ENCODE results near the gene ZBTB6. TPM values are rescaled to one million over a fixed set of nuclear protein-coding genes. Genes with fewer than 3 reads are reported as not detected.

Gene ZBTB6
- total and polyA plus RNA-seq, 2 donors (not counting 1 experiment from before 2014, with no cell fraction given): 8.5 to 16.3 TPM

DNA sequence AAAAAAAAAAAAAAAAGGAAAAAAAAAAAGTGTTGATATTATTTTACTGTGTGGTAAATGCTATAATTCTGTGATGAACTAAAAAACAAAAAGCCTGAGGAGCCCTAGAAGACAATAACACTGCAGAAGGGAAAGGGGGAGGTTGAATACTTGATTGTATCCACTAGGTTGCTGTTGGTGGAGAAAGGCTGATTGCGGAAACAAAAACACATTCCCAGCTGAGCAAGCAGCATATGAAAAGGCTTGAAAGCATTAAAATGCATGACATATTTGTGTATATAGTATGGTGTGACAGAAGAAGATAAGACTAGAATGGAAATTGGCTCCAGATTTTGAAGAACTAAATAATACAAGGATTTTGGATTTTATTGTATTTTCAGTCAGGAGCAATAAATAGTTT is 36.6 kb upstream of the ZBTB6 start:
- Histone ChIP-seq H3K9me3 (ENCODE audit: control insufficient read depth, insufficient read depth, low read depth, low read length) (no peaks in the 10 kb centered on the region), H3K36me3 (ENCODE audit: control insufficient read depth, insufficient read depth, low read length) (no peaks in the 10 kb centered on the region), H3K4me3 (replicated peaks in 1 of 4; ENCODE audit: control extremely low read depth in 1 of 4, insufficient read depth in 1 of 4, low read depth in 3 of 4, low read length in 4 of 4) (no peak overlapping the region), H2AFZ (ENCODE audit: low read length) (no peak overlapping the region), H3K27ac (ENCODE audit: insufficient read depth, low read length) (no peak overlapping the region), H4K20me1 (ENCODE audit: control insufficient read depth, extremely low read depth, insufficient read depth, low read length) (peaks cover 3% of the 10 kb centered on the region), H3K79me2 (ENCODE audit: control insufficient read depth, insufficient read depth, low read length) (peaks cover 60% of the 10 kb centered on the region), H3K27me3 (ENCODE audit: control insufficient read depth, insufficient read depth, low read length) (no peaks in the 10 kb centered on the region), H3K4me2 (ENCODE audit: extremely low read depth, insufficient read depth, low read length) (no peak overlapping the region), H3K4me1 (ENCODE audit: control insufficient read depth, extremely low read depth, insufficient read depth, low read length) (peaks cover 2% of the 10 kb centered on the region), H3K9ac (ENCODE audit: insufficient read depth, low read length) (no peak overlapping the region)
- DNase-seq (ENCODE audit: low read depth in 2 of 2): no peak
- TF ChIP-seq, protein P1, sequence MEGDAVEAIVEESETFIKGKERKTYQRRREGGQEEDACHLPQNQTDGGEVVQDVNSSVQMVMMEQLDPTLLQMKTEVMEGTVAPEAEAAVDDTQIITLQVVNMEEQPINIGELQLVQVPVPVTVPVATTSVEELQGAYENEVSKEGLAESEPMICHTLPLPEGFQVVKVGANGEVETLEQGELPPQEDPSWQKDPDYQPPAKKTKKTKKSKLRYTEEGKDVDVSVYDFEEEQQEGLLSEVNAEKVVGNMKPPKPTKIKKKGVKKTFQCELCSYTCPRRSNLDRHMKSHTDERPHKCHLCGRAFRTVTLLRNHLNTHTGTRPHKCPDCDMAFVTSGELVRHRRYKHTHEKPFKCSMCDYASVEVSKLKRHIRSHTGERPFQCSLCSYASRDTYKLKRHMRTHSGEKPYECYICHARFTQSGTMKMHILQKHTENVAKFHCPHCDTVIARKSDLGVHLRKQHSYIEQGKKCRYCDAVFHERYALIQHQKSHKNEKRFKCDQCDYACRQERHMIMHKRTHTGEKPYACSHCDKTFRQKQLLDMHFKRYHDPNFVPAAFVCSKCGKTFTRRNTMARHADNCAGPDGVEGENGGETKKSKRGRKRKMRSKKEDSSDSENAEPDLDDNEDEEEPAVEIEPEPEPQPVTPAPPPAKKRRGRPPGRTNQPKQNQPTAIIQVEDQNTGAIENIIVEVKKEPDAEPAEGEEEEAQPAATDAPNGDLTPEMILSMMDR (conservative IDR thresholded peaks at IDR 0.05 in 1 of 2, IDR thresholded peaks at IDR 0.05 in 1 of 2; ENCODE audit: low read depth in 1 of 2, low read length in 2 of 2): no peak
- TF ChIP-seq EZH2 (IDR thresholded peaks at IDR 0.05; ENCODE audit: low read length, missing control alignments): no peak

DNA sequence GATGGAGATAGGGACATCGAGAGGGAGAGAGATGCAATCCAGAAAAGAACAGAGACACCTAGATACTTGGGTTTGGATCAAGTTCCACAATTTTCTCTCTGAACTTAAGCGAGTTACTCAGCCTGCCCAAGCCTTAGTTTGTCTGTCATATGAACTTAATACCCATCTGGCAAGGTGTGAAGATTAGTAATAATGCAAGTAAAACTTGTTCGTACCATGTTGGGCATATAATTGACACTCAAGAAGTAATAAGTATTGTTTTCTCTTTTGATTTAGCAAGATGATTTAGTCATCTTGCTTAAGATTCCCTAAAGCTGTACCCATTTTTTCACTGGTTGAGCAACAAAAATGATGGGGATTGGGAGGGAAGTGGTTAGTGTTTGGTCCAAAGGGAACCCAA is 35.2 kb upstream of the ZBTB6 start:
- Histone ChIP-seq H2AFZ (ENCODE audit: low read length) (no peak overlapping the region), H3K4me1 (ENCODE audit: control insufficient read depth, extremely low read depth, insufficient read depth, low read length) (peaks cover 2% of the 10 kb centered on the region), H4K20me1 (ENCODE audit: control insufficient read depth, extremely low read depth, insufficient read depth, low read length) (peaks cover 3% of the 10 kb centered on the region), H3K4me3 (replicated peaks in 1 of 4; ENCODE audit: control extremely low read depth in 1 of 4, insufficient read depth in 1 of 4, low read depth in 3 of 4, low read length in 4 of 4) (no peak overlapping the region), H3K36me3 (ENCODE audit: control insufficient read depth, insufficient read depth, low read length) (no peaks in the 10 kb centered on the region), H3K9ac (ENCODE audit: insufficient read depth, low read length) (no peak overlapping the region), H3K27me3 (ENCODE audit: control insufficient read depth, insufficient read depth, low read length) (no peaks in the 10 kb centered on the region), H3K27ac (ENCODE audit: insufficient read depth, low read length) (no peak overlapping the region), H3K4me2 (ENCODE audit: extremely low read depth, insufficient read depth, low read length) (no peak overlapping the region), H3K79me2 (ENCODE audit: control insufficient read depth, insufficient read depth, low read length) (peaks cover 70% of the 10 kb centered on the region), H3K9me3 (ENCODE audit: control insufficient read depth, insufficient read depth, low read depth, low read length) (no peaks in the 10 kb centered on the region)
- TF ChIP-seq EZH2 (IDR thresholded peaks at IDR 0.05; ENCODE audit: low read length, missing control alignments): no peak
- TF ChIP-seq, protein P1 (conservative IDR thresholded peaks at IDR 0.05 in 1 of 2, IDR thresholded peaks at IDR 0.05 in 1 of 2; ENCODE audit: low read depth in 1 of 2, low read length in 2 of 2): no peak
- DNase-seq (ENCODE audit: low read depth in 2 of 2): no peak

DNA sequence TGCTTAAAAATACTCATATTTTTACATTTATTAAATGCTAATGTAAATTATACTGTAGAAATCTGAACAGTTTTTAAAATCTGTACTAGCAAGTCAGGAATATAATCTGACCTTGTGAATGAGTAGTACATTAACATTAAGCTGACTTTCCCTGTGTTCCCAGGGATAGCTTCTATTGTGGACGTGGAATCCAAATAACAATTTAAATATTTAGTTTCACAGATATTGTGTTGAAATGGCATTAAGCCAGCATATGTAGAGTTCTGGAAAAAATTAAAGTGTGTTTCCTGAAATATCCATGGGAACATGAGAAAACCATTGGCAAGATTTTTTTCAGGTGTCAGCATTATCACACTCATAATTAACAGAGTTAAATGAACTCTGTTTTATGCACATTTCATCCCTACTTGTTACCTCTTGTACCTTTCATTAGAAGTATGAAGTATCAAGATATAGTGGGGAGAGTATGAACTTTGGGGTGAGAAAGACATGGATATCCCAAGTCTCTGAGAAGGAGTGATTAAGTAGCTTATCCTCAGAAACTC is 33.4 kb upstream of the ZBTB6 start:
- no peak for DNase-seq (ENCODE audit: low read depth in 2 of 2)
- H3K9ac ChIP-seq (ENCODE audit: insufficient read depth, low read length): no peak overlapping the region
- peaks cover 81% of the 10 kb centered on the region for H3K79me2 ChIP-seq (ENCODE audit: control insufficient read depth, insufficient read depth, low read length)
- TF ChIP-seq EZH2 (IDR thresholded peaks at IDR 0.05; ENCODE audit: low read length, missing control alignments): no peak
- TF ChIP-seq, protein P1 (conservative IDR thresholded peaks at IDR 0.05 in 1 of 2, IDR thresholded peaks at IDR 0.05 in 1 of 2; ENCODE audit: low read depth in 1 of 2, low read length in 2 of 2): no peak
- H3K36me3 ChIP-seq (ENCODE audit: control insufficient read depth, insufficient read depth, low read length): no peaks in the 10 kb centered on the region
- H2AFZ ChIP-seq (ENCODE audit: low read length): no peak overlapping the region
- no peak overlapping the region for H3K27ac ChIP-seq (ENCODE audit: insufficient read depth, low read length)
- H3K4me3 ChIP-seq (replicated peaks in 1 of 4; ENCODE audit: control extremely low read depth in 1 of 4, insufficient read depth in 1 of 4, low read depth in 3 of 4, low read length in 4 of 4): no peak overlapping the region
- H3K4me1 ChIP-seq (ENCODE audit: control insufficient read depth, extremely low read depth, insufficient read depth, low read length): peaks cover 2% of the 10 kb centered on the region
- no peak overlapping the region for H3K4me2 ChIP-seq (ENCODE audit: extremely low read depth, insufficient read depth, low read length)
- H4K20me1 ChIP-seq (ENCODE audit: control insufficient read depth, extremely low read depth, insufficient read depth, low read length): peaks cover 3% of the 10 kb centered on the region
- no peaks in the 10 kb centered on the region for H3K9me3 ChIP-seq (ENCODE audit: control insufficient read depth, insufficient read depth, low read depth, low read length)
- no peaks in the 10 kb centered on the region for H3K27me3 ChIP-seq (ENCODE audit: control insufficient read depth, insufficient read depth, low read length)
